H9 (cell line): ENCODE measurements around the gene SLC22A31. TPM values are rescaled to one million over a fixed set of nuclear protein-coding genes. Genes with fewer than 3 reads are reported as not detected.

ENCODE experiments used
- DNase-seq: peaks from one replicate; pipeline ENCODE4 v3.0.0-alpha.2; 2017
- H2AFZ ChIP-seq: one replicate; pipeline ENCODE4 v1.6.1; 2013; ENCODE audit warnings: mild to moderate bottlenecking, low read length, control low read depth, moderate library complexity
- H2AK5ac ChIP-seq: 2 replicates; pipeline ENCODE4 v1.6.1; 2013; ENCODE audit warnings: low read length, control low read depth, mixed read lengths; ENCODE audit not compliant: insufficient read length
- H2BK120ac ChIP-seq: one replicate; pipeline ENCODE4 v1.6.1; 2013; ENCODE audit warnings: low read depth, mild to moderate bottlenecking, low read length, control low read depth, inconsistent platforms; ENCODE audit not compliant: poor library complexity, severe bottlenecking
- H2BK12ac ChIP-seq: 2 replicates; pipeline ENCODE4 v1.6.1; 2013; ENCODE audit warnings: low read length, control low read depth, mixed read lengths, low read depth; ENCODE audit not compliant: insufficient read length
- H2BK15ac ChIP-seq: 2 replicates; pipeline ENCODE4 v1.6.1; 2013; ENCODE audit warnings: low read depth, low read length, control low read depth
- H2BK20ac ChIP-seq: one replicate; pipeline ENCODE4 v1.6.1; 2013; ENCODE audit warnings: low read depth, mild to moderate bottlenecking, low read length, control low read depth, inconsistent platforms; ENCODE audit not compliant: poor library complexity, severe bottlenecking
- H2BK5ac ChIP-seq: 2 replicates; pipeline ENCODE4 v1.6.1; 2013; ENCODE audit warnings: low read length, control low read depth, mixed read lengths; ENCODE audit not compliant: insufficient read length
- H3K14ac ChIP-seq: 2 replicates; pipeline ENCODE4 v1.6.1; 2013; ENCODE audit warnings: low read length, control low read depth; ENCODE audit not compliant: insufficient read depth
- H3K18ac ChIP-seq: 2 replicates; pipeline ENCODE4 v1.6.1; 2013; ENCODE audit warnings: low read depth, mild to moderate bottlenecking, mixed read lengths, low read length, control low read depth; ENCODE audit not compliant: insufficient read length
- H3K23ac ChIP-seq: 2 replicates; pipeline ENCODE4 v1.6.1; 2013; ENCODE audit warnings: low read length, control low read depth, mixed read lengths, low read depth; ENCODE audit not compliant: insufficient read length
- H3K23me2 ChIP-seq: 2 replicates; pipeline ENCODE4 v1.6.1; 2013; ENCODE audit warnings: low read depth, mild to moderate bottlenecking, mixed read lengths, low read length, control low read depth; ENCODE audit not compliant: insufficient read length, poor library complexity, severe bottlenecking
- H3K27ac ChIP-seq: 2 replicates; pipeline ENCODE4 v1.5.1; 2013; ENCODE audit warnings: low read length, control low read depth, mixed read lengths, low read depth; ENCODE audit not compliant: insufficient read length
- H3K27me3 ChIP-seq: 2 replicates; pipeline ENCODE4 v1.6.1; 2013; ENCODE audit warnings: low read length, control low read depth, inconsistent platforms; ENCODE audit not compliant: insufficient read depth
- H3K4ac ChIP-seq: 2 replicates; pipeline ENCODE4 v1.6.1; 2013; ENCODE audit warnings: low read depth, mild to moderate bottlenecking, control low read depth, inconsistent platforms, low read length, moderate library complexity
- H3K4me1 ChIP-seq: 2 replicates; pipeline ENCODE4 v1.6.1; 2013; ENCODE audit warnings: low read length, control low read depth, inconsistent platforms; ENCODE audit not compliant: insufficient read depth
- H3K4me2 ChIP-seq: 2 replicates; pipeline ENCODE4 v1.6.1; 2013; ENCODE audit warnings: low read length, control low read depth, mixed read lengths; ENCODE audit not compliant: insufficient read length, insufficient read depth
- H3K56ac ChIP-seq: 2 replicates; pipeline ENCODE4 v1.6.1; 2013; ENCODE audit warnings: low read depth, mild to moderate bottlenecking, mixed read lengths, low read length, control low read depth; ENCODE audit not compliant: insufficient read length
- H3K79me1 ChIP-seq: 2 replicates; pipeline ENCODE4 v1.6.1; 2013; ENCODE audit warnings: low read depth, mild to moderate bottlenecking, moderate library complexity, low read length, control low read depth, inconsistent platforms; ENCODE audit not compliant: insufficient read depth, poor library complexity, severe bottlenecking
- H3K79me2 ChIP-seq: 2 replicates; pipeline ENCODE4 v1.6.1; 2013; ENCODE audit warnings: low read length, control low read depth, inconsistent platforms; ENCODE audit not compliant: insufficient read depth
- H3K9ac ChIP-seq: 2 replicates; pipeline ENCODE4 v1.6.1; 2013; ENCODE audit warnings: low read length, control low read depth, mixed read lengths; ENCODE audit not compliant: insufficient read length; ENCODE audit errors: extremely low read depth
- H3K9me3 ChIP-seq: one replicate; pipeline ENCODE4 v1.6.1; 2013; ENCODE audit warnings: low read depth, low read length, inconsistent platforms; ENCODE audit not compliant: control insufficient read depth
- H3T11ph ChIP-seq: one replicate; pipeline ENCODE4 v1.6.1; 2013; ENCODE audit warnings: mild to moderate bottlenecking, low read length, control low read depth, inconsistent platforms
- H4K20me1 ChIP-seq: one replicate; pipeline ENCODE4 v1.6.1; 2013; ENCODE audit not compliant: control insufficient read depth, insufficient read length, insufficient read depth
- H4K5ac ChIP-seq: 2 replicates; pipeline ENCODE4 v1.6.1; 2013; ENCODE audit warnings: low read depth, mild to moderate bottlenecking, mixed read lengths, low read length, control low read depth; ENCODE audit not compliant: insufficient read length
- H4K8ac ChIP-seq: replicated peaks from 2 replicates; pipeline ENCODE4 v1.6.1; 2013; ENCODE audit warnings: low read length, control low read depth, mixed read lengths, low read depth; ENCODE audit not compliant: insufficient read length
- H4K91ac ChIP-seq: 2 replicates; pipeline ENCODE4 v1.6.1; 2013; ENCODE audit warnings: low read depth, mild to moderate bottlenecking, moderate library complexity, mixed read lengths, low read length, control low read depth; ENCODE audit not compliant: insufficient read length
- H3K27ac Mint-ChIP-seq, 3 experiments: 2 replicates in 2 of 3; 3 replicates in 1 of 3; pipeline ENCODE4 v1.8.0; 2020 to 2021; ENCODE audit warnings: mixed read lengths in 3 of 3, mild to moderate bottlenecking in 1 of 3, moderate library complexity in 1 of 3
- H3K27me3 Mint-ChIP-seq: 2 replicates; pipeline ENCODE4 v1.8.0; 2021; ENCODE audit warnings: low read depth, mild to moderate bottlenecking, moderate library complexity, mixed read lengths
- H3K36me3 Mint-ChIP-seq, 3 experiments: 2 replicates in 2 of 3; 3 replicates in 1 of 3; pipeline ENCODE4 v1.8.0; 2020 to 2021; ENCODE audit warnings: low read depth in 3 of 3, mixed read lengths in 3 of 3; ENCODE audit not compliant: insufficient read depth in 1 of 3
- H3K4me1 Mint-ChIP-seq, 2 experiments: 2 replicates each; pipeline ENCODE4 v1.8.0; 2020; ENCODE audit warnings: mixed read lengths in 2 of 2
- H3K4me3 Mint-ChIP-seq, 2 experiments: 2 replicates in 1 of 2; 3 replicates in 1 of 2; pipeline ENCODE4 v1.8.0; 2020 to 2021; ENCODE audit warnings: mild to moderate bottlenecking in 2 of 2, mixed read lengths in 2 of 2, moderate library complexity in 1 of 2
- H3K9me3 Mint-ChIP-seq, 2 experiments: 2 replicates in 1 of 2; 3 replicates in 1 of 2; pipeline ENCODE4 v1.8.0; 2020; ENCODE audit warnings: mild to moderate bottlenecking in 2 of 2, mixed read lengths in 2 of 2, moderate library complexity in 1 of 2
- CTCF ChIP-seq: fragments of 200-600 bp; sonication (generic); conservative IDR thresholded peaks from 3 replicates; pipeline ENCODE4 v1.8.0; 2021; ENCODE audit warnings: antibody characterized with exemption, mild to moderate bottlenecking
- WGBS: extraction: QIAGEN DNeasy Blood & Tissue Kit; methylation state at CpG from one replicate; pipeline ENCODE4 v1.1.7; 2013; ENCODE audit warnings: missing lambda C conversion rate, low lambda C conversion rate, mixed read lengths; ENCODE audit not compliant: insufficient read length; ENCODE audit errors: extremely low coverage; 5-methylcytosine and 5-hydroxymethylcytosine counted together
- total RNA-seq: library from RNA; stranded (reverse); gene quantifications from 2 replicates; pipeline ENCODE4 v1.2.1, GENCODE V29; 2021

Gene SLC22A31
- total RNA-seq, 1 experiment from 2014 or later, result 7.7 TPM

- H3K79me1 ChIP-seq, result no peaks in the 10 kb centered on the region
- peaks cover 14% of the 10 kb centered on the region for H3K9me3 ChIP-seq
- H3K23ac ChIP-seq, result no peak overlapping the region
- WGBS, result no CpG with 5 or more reads among the region's 21 CpGs
- no peak overlapping the region for H2BK15ac ChIP-seq
- H3K27me3 ChIP-seq, result no peaks in the 10 kb centered on the region
- H2BK5ac ChIP-seq, result no peak overlapping the region
- H4K91ac ChIP-seq, result no peak overlapping the region
- H4K5ac ChIP-seq, result no peak overlapping the region
- H2BK12ac ChIP-seq, result no peak overlapping the region
- no peak overlapping the region for H4K8ac ChIP-seq
- Mint-ChIP-seq H3K4me3 (no peak overlapping the region), H3K27ac (peak overlapping the region in 1 of 3 experiments; percentile 73; a peak in 2 of 7 replicates), H3K36me3 (peaks cover 27 to 53% (median 52%) of the 10 kb centered on the region in 3 experiments), H3K4me1 (no peaks in the 10 kb centered on the region), H3K27me3 (no peaks in the 10 kb centered on the region; the same call in 1 of the 2 replicates), H3K9me3 (peaks cover 12 to 24% of the 10 kb centered on the region in 2 experiments; a peak in 4 of 5 replicates)
- H3K4me2 ChIP-seq, result no peak overlapping the region
- H3K18ac ChIP-seq, result no peak overlapping the region
- no peak overlapping the region for H2AFZ ChIP-seq
- H3K27ac ChIP-seq, result no peak overlapping the region
- no peak overlapping the region for H2BK20ac ChIP-seq
- H4K20me1 ChIP-seq, result no peaks in the 10 kb centered on the region
- no peak overlapping the region for H3K14ac ChIP-seq
- H3K79me2 ChIP-seq, result no peaks in the 10 kb centered on the region
- H3K4ac ChIP-seq, result no peak overlapping the region
- H3K56ac ChIP-seq, result no peak overlapping the region
- no peak overlapping the region for H3K9ac ChIP-seq
- no peaks in the 10 kb centered on the region for H3K23me2 ChIP-seq
- no peaks in the 10 kb centered on the region for H3K4me1 ChIP-seq
- no peak overlapping the region for H2AK5ac ChIP-seq
- no peak overlapping the region for H2BK120ac ChIP-seq
- no peak for TF ChIP-seq CTCF
- DNase-seq, result no peak
- no peak overlapping the region for H3T11ph ChIP-seq
Measured at GRCh38 chr16:89146211-89147005, 53.9 kb downstream of the SLC22A31 start.

Other genes starting within 250 kb of the SLC22A31 start
- gene CBFA2T3, start 223.3 kb downstream of the SLC22A31 start, total RNA-seq, result 2.8 and 2.9 TPM in 2 replicates
- gene ACSF3, start 106.7 kb downstream of the SLC22A31 start, total RNA-seq, result 22.3 and 31.3 TPM in 2 replicates
- gene CDH15, start 28.8 kb downstream of the SLC22A31 start, total RNA-seq, result 0.18 and 0.28 TPM in 2 replicates
- 16.4 and 17.5 TPM in 2 replicates for gene ZNF778, start 17.2 kb upstream of the SLC22A31 start, total RNA-seq